Measurements from ENCODE around the gene ADAM10.

Gene ADAM10

DNA sequence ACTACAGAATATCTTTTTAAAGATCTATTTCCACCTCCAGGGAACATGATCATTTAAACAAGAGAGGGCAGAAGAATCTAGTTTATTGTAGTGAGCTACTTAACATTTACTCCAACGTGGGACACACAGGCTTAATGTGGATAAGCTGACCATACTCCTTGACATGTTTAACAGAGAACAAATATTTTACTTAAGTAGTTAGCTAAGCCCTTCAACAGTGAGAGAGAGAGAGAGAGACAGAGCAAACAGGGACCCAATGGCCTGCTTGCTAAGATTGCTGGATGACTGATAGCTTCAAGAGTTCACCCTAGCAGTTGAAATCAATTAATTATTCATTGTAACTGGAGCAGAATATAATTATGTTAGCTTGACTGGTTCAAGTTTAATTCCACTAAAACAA lies 158.6 kb downstream of the ADAM10 start:
- Histone ChIP-seq H3K27me3 (ENCODE audit: insufficient read depth, low read length) (no peaks in the 10 kb centered on the region), H3K4me2 (ENCODE audit: low read length) (no peak overlapping the region), H3K79me2 (ENCODE audit: insufficient read depth, low read length) (no peaks in the 10 kb centered on the region), H3K36me3 (ENCODE audit: insufficient read depth, low read length) (peaks cover 11% of the 10 kb centered on the region; the same call in 1 of the 2 replicates), H3K9me3 (ENCODE audit: low read length) (no peaks in the 10 kb centered on the region), H3K4me3 (ENCODE audit: low read depth, low read length, poor library complexity, severe bottlenecking) (no peak overlapping the region), H3K4me1 (ENCODE audit: insufficient read depth, low read length, severe bottlenecking) (peaks cover 46% of the 10 kb centered on the region), H2AFZ (ENCODE audit: low read length) (no peak overlapping the region), H4K20me1 (ENCODE audit: insufficient read depth, low read length) (no peaks in the 10 kb centered on the region), H3K9ac (ENCODE audit: low read length) (no peak overlapping the region), H3K9me2 (ENCODE audit: low read depth, low read length) (no peaks in the 10 kb centered on the region), H3K27ac (ENCODE audit: low read depth, low read length, poor library complexity, severe bottlenecking) (peak overlapping the region; percentile 33), H3F3A (ENCODE audit: insufficient read depth, low read length) (0 out of 2 replicates have a peak, but pooled peaks cover 4% of the 10 kb centered on the region)
- no peak for TF ChIP-seq EZH2 (IDR thresholded peaks at IDR 0.05; ENCODE audit: borderline replicate concordance, low read length)
- TF ChIP-seq, protein P1, sequence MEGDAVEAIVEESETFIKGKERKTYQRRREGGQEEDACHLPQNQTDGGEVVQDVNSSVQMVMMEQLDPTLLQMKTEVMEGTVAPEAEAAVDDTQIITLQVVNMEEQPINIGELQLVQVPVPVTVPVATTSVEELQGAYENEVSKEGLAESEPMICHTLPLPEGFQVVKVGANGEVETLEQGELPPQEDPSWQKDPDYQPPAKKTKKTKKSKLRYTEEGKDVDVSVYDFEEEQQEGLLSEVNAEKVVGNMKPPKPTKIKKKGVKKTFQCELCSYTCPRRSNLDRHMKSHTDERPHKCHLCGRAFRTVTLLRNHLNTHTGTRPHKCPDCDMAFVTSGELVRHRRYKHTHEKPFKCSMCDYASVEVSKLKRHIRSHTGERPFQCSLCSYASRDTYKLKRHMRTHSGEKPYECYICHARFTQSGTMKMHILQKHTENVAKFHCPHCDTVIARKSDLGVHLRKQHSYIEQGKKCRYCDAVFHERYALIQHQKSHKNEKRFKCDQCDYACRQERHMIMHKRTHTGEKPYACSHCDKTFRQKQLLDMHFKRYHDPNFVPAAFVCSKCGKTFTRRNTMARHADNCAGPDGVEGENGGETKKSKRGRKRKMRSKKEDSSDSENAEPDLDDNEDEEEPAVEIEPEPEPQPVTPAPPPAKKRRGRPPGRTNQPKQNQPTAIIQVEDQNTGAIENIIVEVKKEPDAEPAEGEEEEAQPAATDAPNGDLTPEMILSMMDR (IDR thresholded peaks at IDR 0.05; ENCODE audit: low read length) = no peak

DNA sequence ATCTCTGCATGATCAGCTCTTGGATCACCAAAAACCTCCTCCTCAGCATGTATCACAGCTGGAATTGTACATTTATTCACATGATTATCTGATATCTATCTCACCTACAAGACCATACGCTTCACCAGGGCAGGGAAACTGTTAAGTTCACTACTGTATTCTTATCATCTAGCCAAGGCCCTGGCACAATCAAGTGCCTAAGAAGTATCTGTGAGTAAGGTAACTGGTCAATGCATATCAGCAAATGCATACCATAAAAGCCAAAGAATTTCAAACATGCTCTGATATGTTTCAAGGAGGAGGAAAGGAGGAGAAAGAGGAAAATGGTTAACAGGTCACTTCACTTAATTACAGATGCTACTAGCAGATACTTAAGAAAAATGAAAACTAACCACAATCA lies 159.3 kb downstream of the ADAM10 start:
- TF ChIP-seq, protein P1 (IDR thresholded peaks at IDR 0.05; ENCODE audit: low read length) = no peak
- no peak for TF ChIP-seq EZH2 (IDR thresholded peaks at IDR 0.05; ENCODE audit: borderline replicate concordance, low read length)
- Histone ChIP-seq H2AFZ (ENCODE audit: low read length) (no peak overlapping the region), H3K4me2 (ENCODE audit: low read length) (no peak overlapping the region), H3K4me1 (ENCODE audit: insufficient read depth, low read length, severe bottlenecking) (peaks cover 53% of the 10 kb centered on the region), H3K36me3 (ENCODE audit: insufficient read depth, low read length) (peaks cover 6% of the 10 kb centered on the region; the same call in 1 of the 2 replicates), H3K79me2 (ENCODE audit: insufficient read depth, low read length) (no peaks in the 10 kb centered on the region), H3K9me2 (ENCODE audit: low read depth, low read length) (no peaks in the 10 kb centered on the region), H3K9ac (ENCODE audit: low read length) (no peak overlapping the region), H3K27ac (ENCODE audit: low read depth, low read length, poor library complexity, severe bottlenecking) (peak overlapping the region; percentile 95), H3K9me3 (ENCODE audit: low read length) (no peaks in the 10 kb centered on the region), H3F3A (ENCODE audit: insufficient read depth, low read length) (0 out of 2 replicates have a peak, but pooled peaks cover 4% of the 10 kb centered on the region), H3K27me3 (ENCODE audit: insufficient read depth, low read length) (no peaks in the 10 kb centered on the region), H4K20me1 (ENCODE audit: insufficient read depth, low read length) (no peaks in the 10 kb centered on the region), H3K4me3 (ENCODE audit: low read depth, low read length, poor library complexity, severe bottlenecking) (no peak overlapping the region)

DNA sequence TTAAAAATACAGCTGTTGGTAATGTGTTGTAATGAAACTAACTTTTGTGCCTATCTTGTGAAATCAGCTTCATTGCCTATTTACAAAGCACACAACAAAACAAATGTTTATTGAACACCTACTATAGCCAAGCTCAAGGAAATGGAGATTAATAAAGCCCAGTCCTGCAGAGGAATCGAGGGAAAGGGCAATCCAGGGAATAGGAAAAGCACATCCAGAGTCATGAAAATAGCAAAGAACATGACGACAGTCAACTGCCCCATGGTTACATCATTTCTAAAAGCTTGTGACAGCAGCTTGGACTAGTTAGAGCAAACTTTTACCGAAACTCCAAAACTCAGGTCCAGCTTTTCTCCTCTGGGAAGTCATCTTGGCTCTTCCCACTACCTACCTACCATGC lies 160.5 kb downstream of the ADAM10 start:
- TF ChIP-seq, protein P1 (IDR thresholded peaks at IDR 0.05; ENCODE audit: low read length) = no peak
- TF ChIP-seq EZH2 (IDR thresholded peaks at IDR 0.05; ENCODE audit: borderline replicate concordance, low read length) = no peak

More for the DNA sequence above, 160.5 kb downstream of the ADAM10 start:
- H3K4me1 ChIP-seq (ENCODE audit: insufficient read depth, low read length, severe bottlenecking) = peaks cover 65% of the 10 kb centered on the region
- 0 out of 2 replicates have a peak, but pooled peaks cover 3% of the 10 kb centered on the region for H3K36me3 ChIP-seq (ENCODE audit: insufficient read depth, low read length)
- H3K9ac ChIP-seq (ENCODE audit: low read length) = peak overlapping the region; percentile 10
- H3K79me2 ChIP-seq (ENCODE audit: insufficient read depth, low read length) = no peaks in the 10 kb centered on the region
- no peaks in the 10 kb centered on the region for H3K27me3 ChIP-seq (ENCODE audit: insufficient read depth, low read length)
- peak overlapping the region; percentile 95 for H3K27ac ChIP-seq (ENCODE audit: low read depth, low read length, poor library complexity, severe bottlenecking)
- H3K9me2 ChIP-seq (ENCODE audit: low read depth, low read length) = no peaks in the 10 kb centered on the region
- H3K4me3 ChIP-seq (ENCODE audit: low read depth, low read length, poor library complexity, severe bottlenecking) = no peak overlapping the region
- H4K20me1 ChIP-seq (ENCODE audit: insufficient read depth, low read length) = no peaks in the 10 kb centered on the region
- H3K9me3 ChIP-seq (ENCODE audit: low read length) = no peaks in the 10 kb centered on the region
- H3F3A ChIP-seq (ENCODE audit: insufficient read depth, low read length) = 0 out of 2 replicates have a peak, but pooled peaks cover 4% of the 10 kb centered on the region
- H2AFZ ChIP-seq (ENCODE audit: low read length) = no peak overlapping the region
- H3K4me2 ChIP-seq (ENCODE audit: low read length) = peak overlapping the region; percentile 16

Data from OCI-LY1 (cell line).